Smooth muscle cell (in vitro differentiated cells): ENCODE measurements around the gene MAP3K2. TPM values are rescaled to one million over a fixed set of nuclear protein-coding genes. Genes with fewer than 3 reads are reported as not detected.

ENCODE experiments used
- DNase-seq: peaks from one replicate; lab custom pipeline; 2025; ENCODE audit not compliant: unreplicated experiment; lab: John Stamatoyannopoulos, UW
- H2AFZ ChIP-seq: fragments of 200-600 bp; sonication (generic); 2 replicates; pipeline ENCODE4 v1.6.0; 2016; ENCODE audit warnings: antibody characterized with exemption, low read depth, mild to moderate bottlenecking
- H3F3A ChIP-seq: fragments of 200-600 bp; sonication (generic); 2 replicates; pipeline ENCODE4 v1.6.0; 2017; ENCODE audit warnings: antibody characterized with exemption, low read depth
- H3K27ac ChIP-seq: fragments of 200-600 bp; sonication (generic); 2 replicates; pipeline ENCODE4 v1.5.1; 2016; ENCODE audit warnings: low read depth, mild to moderate bottlenecking
- H3K27me3 ChIP-seq: fragments of 200-600 bp; sonication (generic); 2 replicates; pipeline ENCODE4 v1.6.1; 2016; ENCODE audit warnings: low read depth, mild to moderate bottlenecking
- H3K36me3 ChIP-seq: fragments of 200-600 bp; sonication (generic); 2 replicates; pipeline ENCODE4 v1.5.1; 2016; ENCODE audit warnings: low read depth
- H3K4me1 ChIP-seq: fragments of 200-600 bp; sonication (generic); 2 replicates; pipeline ENCODE4 v1.5.1; 2016; ENCODE audit warnings: low read depth
- H3K4me2 ChIP-seq: fragments of 200-600 bp; sonication (generic); 2 replicates; pipeline ENCODE4 v1.6.0; 2016; ENCODE audit warnings: mild to moderate bottlenecking
- H3K4me3 ChIP-seq: fragments of 200-600 bp; sonication (generic); 2 replicates; pipeline ENCODE4 v1.5.1; 2016; ENCODE audit warnings: mild to moderate bottlenecking
- H3K79me2 ChIP-seq: fragments of 200-600 bp; sonication (generic); 2 replicates; pipeline ENCODE4 v1.6.0; 2016; ENCODE audit warnings: low read depth, mild to moderate bottlenecking
- H3K9ac ChIP-seq: fragments of 200-600 bp; sonication (generic); 2 replicates; pipeline ENCODE4 v1.6.0; 2016; ENCODE audit warnings: low read depth
- H3K9me3 ChIP-seq: fragments of 200-600 bp; sonication (generic); replicated peaks from 2 replicates; pipeline ENCODE4 v1.5.1; 2016; ENCODE audit warnings: low read depth
- H4K20me1 ChIP-seq: fragments of 200-600 bp; sonication (generic); 2 replicates; pipeline ENCODE4 v1.6.0; 2016; ENCODE audit warnings: low read depth
- CTCF ChIP-seq: fragments of 200-600 bp; sonication (generic); IDR thresholded peaks from 2 replicates; pipeline ENCODE4 v1.5.1; 2017; ENCODE audit warnings: borderline replicate concordance, mild to moderate bottlenecking, antibody characterized with exemption; ENCODE audit not compliant: insufficient read depth, poor library complexity, severe bottlenecking
- WGBS: methylation state at CpG from one replicate; pipeline ENCODE4 v1.1.7; 2016; ENCODE audit warnings: low lambda C conversion rate; 5-methylcytosine and 5-hydroxymethylcytosine counted together
- polyA plus RNA-seq: library from polyadenylated mRNA; unstranded; fragments of >200 nt; fragmentation: Nextera tagmentation; extraction: Ambion mirVana; gene quantifications from 2 replicates; pipeline ENCODE4 v1.2.1, GENCODE V29; 2016
- total RNA-seq: library from RNA; depleted of rRNA; stranded (reverse); fragments of >200 nt; gene quantifications from 2 replicates; pipeline ENCODE4 v1.2.3, GENCODE V29; 2014

MAP3K2 gene
- total and polyA plus RNA-seq, 2 experiments from 2014 or later, result 39.2 to 46.7 TPM

- H2AFZ ChIP-seq, result no peak overlapping the region
- no peak for TF ChIP-seq CTCF
- no peak overlapping the region for H3K4me2 ChIP-seq
- H4K20me1 ChIP-seq, result no peaks in the 10 kb centered on the region
- no peak overlapping the region for H3K27ac ChIP-seq
- no peaks in the 10 kb centered on the region for H3F3A ChIP-seq
- H3K79me2 ChIP-seq, result no peaks in the 10 kb centered on the region
- H3K9me3 ChIP-seq, result no peaks in the 10 kb centered on the region
- no peak for DNase-seq
- H3K9ac ChIP-seq, result no peak overlapping the region
- WGBS, result 77% methylated on average over 14 of the region's 14 CpGs
- H3K4me3 ChIP-seq, result no peak overlapping the region
- no peaks in the 10 kb centered on the region for H3K36me3 ChIP-seq
- no peaks in the 10 kb centered on the region for H3K4me1 ChIP-seq
- H3K27me3 ChIP-seq, result no peaks in the 10 kb centered on the region
Observed at GRCh38 chr2:127431408-127432023, 43.7 kb upstream of the MAP3K2 start.

- no peak overlapping the region for H3K27ac ChIP-seq
- no peak for DNase-seq
- no peaks in the 10 kb centered on the region for H3K9me3 ChIP-seq
- no peak for TF ChIP-seq CTCF
- WGBS, result 95% methylated on average over 7 of the region's 7 CpGs
- no peaks in the 10 kb centered on the region for H3K4me1 ChIP-seq
- no peak overlapping the region for H3K4me3 ChIP-seq
- no peak overlapping the region for H3K9ac ChIP-seq
- H4K20me1 ChIP-seq, result no peaks in the 10 kb centered on the region
- H3K36me3 ChIP-seq, result no peaks in the 10 kb centered on the region
- no peaks in the 10 kb centered on the region for H3K79me2 ChIP-seq
- H2AFZ ChIP-seq, result no peak overlapping the region
- no peak overlapping the region for H3K4me2 ChIP-seq
- H3F3A ChIP-seq, result no peaks in the 10 kb centered on the region
- no peaks in the 10 kb centered on the region for H3K27me3 ChIP-seq
Observed at GRCh38 chr2:127429844-127430425, 42.2 kb upstream of the MAP3K2 start.

GRCh38 chr2:127429291-127429690 lies 41.5 kb upstream of the MAP3K2 start:
- no peaks in the 10 kb centered on the region for H3K79me2 ChIP-seq

More at GRCh38 chr2:127429291-127429690, 41.5 kb upstream of the MAP3K2 start:
- Histone ChIP-seq H3K4me3 (no peak overlapping the region), H2AFZ (no peak overlapping the region), H3K4me1 (no peaks in the 10 kb centered on the region), H3K36me3 (no peaks in the 10 kb centered on the region), H3K27ac (no peak overlapping the region), H4K20me1 (no peaks in the 10 kb centered on the region), H3F3A (peaks cover 1% of the 10 kb centered on the region), H3K9ac (no peak overlapping the region), H3K9me3 (no peaks in the 10 kb centered on the region), H3K4me2 (no peak overlapping the region), H3K27me3 (peaks cover 4% of the 10 kb centered on the region)
- 96% methylated on average over 4 of the region's 4 CpGs for WGBS
- no peak for DNase-seq
- no peak for TF ChIP-seq CTCF
